Activated CD4-positive, alpha-beta T cell treated with anti-CD3 and anti-CD28 coated beads, Interleukin-2, amount 50 U/mL, for 48 hours (primary cell): ENCODE results near the gene TMSB4X.
"Not testable (repeated sequence)": the region's sequence is repeated elsewhere in the genome, so short reads cannot be mapped to it uniquely, and the experiment has no call there.

Experiments used
- DNase-seq, 2 experiments: peaks; one replicate each; pipeline ENCODE4 v3.0.0-alpha.2; 2020

The TMSB4X gene

DNA sequence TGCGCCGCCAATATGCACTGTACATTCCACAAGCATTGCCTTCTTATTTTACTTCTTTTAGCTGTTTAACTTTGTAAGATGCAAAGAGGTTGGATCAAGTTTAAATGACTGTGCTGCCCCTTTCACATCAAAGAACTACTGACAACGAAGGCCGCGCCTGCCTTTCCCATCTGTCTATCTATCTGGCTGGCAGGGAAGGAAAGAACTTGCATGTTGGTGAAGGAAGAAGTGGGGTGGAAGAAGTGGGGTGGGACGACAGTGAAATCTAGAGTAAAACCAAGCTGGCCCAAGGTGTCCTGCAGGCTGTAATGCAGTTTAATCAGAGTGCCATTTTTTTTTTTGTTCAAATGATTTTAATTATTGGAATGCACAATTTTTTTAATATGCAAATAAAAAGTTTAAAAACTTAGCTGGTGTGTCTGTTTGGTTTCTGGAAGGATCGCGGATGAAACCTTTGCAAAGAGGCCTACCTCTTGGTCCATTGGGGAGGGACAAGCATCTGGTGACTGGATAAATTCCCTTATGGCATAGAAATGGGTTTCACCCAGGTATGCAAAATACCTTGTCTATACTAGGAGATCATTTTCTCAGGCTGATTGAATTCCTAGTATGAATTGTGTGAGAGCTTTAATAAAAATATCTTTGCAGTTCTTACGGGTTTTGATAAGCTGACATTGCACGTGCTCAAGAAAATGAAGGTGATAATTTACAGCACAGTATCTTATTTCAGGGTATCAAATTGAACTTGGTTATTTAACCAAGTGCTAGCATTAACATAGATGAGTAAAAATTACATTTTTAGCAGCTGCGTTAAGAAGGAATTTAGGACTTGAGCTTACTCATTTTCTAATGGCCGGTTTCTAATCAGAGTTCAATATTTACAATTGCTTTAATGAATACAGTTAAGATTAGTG, 2.2 kb downstream of the TMSB4X start:
- DNase-seq = not testable (repeated sequence)

DNA sequence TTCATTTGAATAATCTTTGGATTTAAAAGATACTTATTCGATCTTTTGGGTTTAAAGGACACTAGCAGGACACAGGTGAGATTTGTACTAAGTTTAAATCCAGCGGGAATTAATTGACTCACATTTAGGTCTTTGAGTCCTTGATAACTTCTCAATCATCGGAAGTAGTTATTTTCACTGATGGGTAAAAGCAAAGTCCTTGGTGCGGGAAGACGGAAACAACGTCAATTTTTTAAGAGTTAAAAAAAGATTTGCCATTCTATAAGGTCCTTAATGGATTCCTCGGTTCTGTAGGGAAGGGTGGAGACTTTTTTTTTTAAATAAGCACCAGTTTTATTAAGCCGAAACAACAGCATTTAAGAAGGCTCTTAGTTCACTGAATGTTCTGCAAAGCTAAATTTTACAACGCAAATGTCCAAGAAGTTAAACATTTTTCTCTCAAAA, 2.9 kb downstream of the TMSB4X start:
- DNase-seq = no peak

DNA sequence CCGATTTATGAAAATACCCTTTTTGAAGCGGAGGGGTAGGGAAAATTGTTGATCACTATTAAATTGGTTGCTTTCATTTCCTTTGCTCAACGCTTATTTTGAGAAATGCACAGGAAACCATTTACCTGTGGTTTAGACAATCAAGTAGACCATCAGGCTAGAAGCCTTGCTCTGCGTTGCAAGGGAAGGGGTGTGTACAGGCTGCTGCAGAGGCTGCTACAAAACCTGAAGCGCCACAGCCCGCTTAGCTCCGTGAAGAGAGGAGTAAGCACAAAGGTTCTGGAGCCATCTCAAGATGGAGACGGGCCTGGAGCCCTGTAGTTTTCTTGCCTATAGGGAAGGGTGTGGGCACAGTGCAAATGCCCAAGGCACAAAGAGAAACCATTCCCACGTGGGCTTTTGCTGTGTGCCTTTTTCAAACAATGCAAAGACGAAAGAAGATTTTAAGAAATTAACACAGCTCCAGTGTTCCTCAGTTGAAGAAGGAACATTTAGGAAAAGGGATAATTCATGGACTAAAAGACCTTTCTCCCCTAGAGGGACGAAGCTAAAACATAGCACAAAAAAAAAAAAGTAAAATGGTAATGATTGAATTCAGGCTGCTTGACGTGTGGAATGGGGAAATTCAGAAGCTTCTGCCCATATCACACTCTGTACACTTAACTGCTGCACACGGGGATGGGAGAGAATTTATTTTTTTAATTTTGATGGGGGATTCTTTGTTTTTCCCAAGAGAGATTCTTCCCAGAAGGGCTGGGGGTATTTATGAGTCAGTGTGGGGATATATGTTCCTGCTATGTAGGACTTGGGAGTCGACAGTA, 3.5 kb downstream of the TMSB4X start:
- peak; percentile 57 to 71 for DNase-seq

DNA sequence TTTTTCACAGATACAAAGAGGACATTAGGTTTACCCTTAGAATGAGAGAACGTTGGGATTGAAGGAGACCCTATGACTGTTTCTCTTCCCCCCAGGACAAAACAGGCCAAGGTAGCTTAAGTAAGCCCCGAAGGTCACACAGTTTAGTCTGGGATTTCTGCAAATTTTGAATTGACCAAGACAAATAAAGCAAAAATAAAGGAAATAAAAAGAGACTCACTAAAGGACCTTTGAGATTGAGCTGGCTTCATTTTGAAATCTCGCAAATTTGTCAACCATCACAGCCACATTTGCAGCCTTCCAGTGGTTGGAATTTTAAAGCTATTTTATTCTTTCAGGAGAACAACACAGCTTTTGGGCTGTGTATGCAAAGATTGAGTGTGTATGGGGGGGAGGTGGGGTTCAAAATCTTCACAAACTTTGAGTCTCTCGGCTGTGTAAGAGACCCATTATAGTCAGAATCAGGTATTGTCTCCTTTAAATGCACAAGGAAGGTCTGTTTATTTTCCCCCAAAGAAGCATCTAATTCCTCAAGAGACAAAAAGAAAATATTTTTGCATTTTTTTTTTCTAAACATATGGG, 4.2 kb downstream of the TMSB4X start:
- DNase-seq = no peak

DNA sequence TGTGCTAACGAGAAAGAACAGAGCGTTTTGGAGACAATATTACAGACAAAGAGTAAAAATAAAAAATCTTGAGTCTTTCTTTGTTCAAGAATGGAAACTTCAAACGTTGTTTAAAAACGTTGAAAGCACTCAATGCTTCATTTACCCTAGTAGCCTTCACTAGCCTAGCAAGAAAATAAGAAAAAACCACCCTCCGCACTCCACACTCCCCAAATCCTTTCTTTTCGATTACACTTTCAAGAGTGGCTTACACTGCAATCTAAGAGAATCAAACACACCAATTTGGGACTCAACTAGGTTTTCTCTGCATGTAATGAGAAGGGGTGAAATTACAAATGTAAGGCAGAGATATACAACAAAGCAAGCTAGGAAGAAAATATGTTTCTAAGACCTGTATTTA, 4.7 kb downstream of the TMSB4X start:
- no peak for DNase-seq

DNA sequence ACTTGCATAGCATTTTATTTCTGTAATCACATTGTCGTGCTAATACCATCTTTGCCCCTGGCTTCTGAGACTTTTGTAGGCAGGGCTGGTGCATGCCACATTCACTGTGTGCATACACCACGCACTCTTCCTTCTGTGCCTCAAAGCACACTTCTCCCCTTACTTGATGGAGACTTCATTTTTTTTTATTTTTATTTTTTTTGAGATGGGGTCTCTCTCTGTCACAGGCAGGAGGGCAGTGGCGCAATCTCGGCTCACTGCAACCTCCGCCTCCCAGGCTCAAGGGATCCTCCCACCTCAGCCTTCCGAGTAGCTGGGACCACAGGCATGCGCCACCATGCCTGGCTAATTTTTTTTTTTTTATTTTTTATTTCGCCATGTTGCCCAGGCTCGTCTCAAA, 5.1 kb downstream of the TMSB4X start:
- DNase-seq = not testable (repeated sequence)

DNA sequence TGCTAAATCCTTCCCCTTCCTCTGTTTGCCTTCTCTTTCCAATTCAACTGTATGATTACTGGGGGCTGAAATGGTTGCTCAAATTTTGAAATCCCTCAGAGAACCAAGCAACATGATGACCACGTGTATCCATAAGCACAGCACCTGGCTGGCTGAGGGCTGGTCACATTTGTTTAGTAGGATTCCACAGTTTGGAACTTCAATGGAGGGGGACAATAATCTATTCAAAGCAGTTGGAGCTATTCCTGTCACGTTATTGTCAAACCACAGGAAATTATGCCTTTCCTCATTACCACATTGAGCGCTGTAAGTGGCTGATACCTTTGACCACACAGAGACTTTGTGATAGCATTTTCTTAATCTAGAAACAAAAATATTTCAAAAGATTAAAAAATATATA, 7.0 kb downstream of the TMSB4X start:
- DNase-seq = no peak

DNA sequence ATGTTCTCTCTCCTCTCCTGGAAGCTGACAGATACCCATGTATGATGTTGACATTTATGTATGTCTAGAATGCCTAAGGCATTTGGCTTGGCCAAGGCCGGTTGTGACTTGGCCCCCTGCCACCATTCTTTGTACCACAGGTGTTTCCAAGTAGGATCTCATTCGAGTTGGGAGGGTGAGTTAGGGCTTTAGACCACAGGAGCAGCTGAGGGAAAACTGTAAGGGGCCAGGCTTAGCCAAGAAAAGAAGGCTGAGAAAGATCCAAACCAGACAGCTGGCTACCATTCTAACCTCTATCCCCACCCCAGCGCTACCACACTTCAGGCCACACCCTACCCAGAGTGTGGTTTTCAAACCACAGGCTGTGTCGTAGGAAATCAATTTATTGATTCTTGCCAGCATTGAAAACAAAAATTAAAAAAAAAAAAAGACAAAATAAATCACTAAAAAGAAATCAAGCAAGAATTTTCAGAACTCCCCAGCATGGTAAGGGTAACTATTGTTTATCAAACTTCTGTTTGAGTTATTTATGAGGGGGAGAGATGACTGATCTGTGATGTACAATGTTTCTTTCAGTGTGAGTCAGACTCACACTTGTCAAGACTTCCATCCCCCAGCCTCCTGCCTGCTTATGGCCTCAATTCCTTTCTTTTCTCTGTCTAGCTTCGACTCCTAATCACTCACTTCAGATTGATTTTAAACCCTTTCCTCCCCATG, 9.9 kb downstream of the TMSB4X start:
- peak; percentile 50 to 61 for DNase-seq

DNA sequence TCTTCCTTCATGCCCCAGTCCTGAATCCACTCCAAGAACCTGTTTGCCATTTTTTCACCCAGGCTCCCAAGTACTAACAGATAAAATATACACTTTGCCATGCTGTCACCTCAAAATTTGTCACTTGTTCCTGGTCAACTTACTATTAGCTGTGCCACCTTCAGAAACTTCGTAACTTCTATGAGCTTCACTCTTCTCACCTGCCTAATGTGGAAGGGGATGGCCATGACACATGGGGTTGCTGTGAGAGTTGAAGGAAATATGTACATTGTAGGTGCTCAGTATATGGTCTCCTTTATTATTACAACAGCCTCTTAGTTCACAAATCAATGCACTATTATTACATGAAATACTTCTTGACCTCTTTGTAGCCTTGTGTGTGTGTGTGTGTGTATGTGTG, 10.4 kb downstream of the TMSB4X start:
- no peak for DNase-seq

- DNase-seq = no peak
Measured at GRCh38 chrX:12986164-12986779, 11.4 kb downstream of the TMSB4X start.

- no peak for DNase-seq
Measured at GRCh38 chrX:12986886-12987285, 12.0 kb downstream of the TMSB4X start.

- DNase-seq = no peak
Measured at GRCh38 chrX:12987340-12987739, 12.4 kb downstream of the TMSB4X start.

GRCh38 chrX:12987900-12988594, 13.1 kb downstream of the TMSB4X start:
- no peak for DNase-seq

DNA sequence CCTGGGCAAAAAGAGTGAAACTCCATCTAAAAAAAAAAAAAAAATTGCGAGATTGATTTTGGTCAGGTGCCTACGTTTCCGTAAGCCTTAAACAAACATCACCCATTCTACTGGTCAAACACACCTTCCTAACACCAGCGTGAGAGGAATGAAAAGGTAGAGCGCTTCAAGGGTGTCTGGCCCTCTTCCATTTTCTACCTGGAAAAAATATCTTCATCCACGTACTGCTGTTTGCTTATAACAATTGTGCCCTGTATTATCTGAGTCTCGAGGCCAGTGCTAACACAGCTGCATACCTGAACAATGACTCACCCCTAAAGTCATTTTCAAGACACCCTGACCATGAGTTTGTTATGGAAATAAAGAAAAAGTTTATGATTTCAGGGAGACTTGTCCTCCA, 13.9 kb downstream of the TMSB4X start:
- DNase-seq = no peak

GRCh38 chrX:12989461-12989860, 14.6 kb downstream of the TMSB4X start:
- DNase-seq = no peak

DNA sequence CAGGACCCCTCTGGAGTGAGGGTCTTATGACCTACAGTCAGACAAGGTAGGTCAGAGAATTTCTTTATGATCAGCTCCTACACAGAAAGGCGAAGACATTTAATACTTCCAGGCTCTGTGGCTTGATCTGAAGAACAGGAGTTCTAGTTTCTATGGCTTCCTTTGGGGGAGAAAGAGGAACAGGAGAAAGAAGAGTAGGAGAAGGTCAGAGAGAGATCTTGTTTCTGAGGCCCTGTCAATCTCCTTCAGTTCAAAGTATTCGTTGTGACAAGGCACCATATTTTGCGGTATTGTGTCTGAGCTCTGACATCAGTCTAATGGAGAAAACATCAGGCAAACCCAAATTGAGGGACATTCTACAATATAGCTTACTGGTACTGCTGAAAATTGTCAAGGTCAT, 16.7 kb downstream of the TMSB4X start:
- no peak for DNase-seq

GRCh38 chrX:12992544-12993118, 17.7 kb downstream of the TMSB4X start:
- no peak for DNase-seq

GRCh38 chrX:12993826-12994225, 18.9 kb downstream of the TMSB4X start:
- DNase-seq = no peak

GRCh38 chrX:12994321-12994720, 19.4 kb downstream of the TMSB4X start:
- no peak for DNase-seq

DNA sequence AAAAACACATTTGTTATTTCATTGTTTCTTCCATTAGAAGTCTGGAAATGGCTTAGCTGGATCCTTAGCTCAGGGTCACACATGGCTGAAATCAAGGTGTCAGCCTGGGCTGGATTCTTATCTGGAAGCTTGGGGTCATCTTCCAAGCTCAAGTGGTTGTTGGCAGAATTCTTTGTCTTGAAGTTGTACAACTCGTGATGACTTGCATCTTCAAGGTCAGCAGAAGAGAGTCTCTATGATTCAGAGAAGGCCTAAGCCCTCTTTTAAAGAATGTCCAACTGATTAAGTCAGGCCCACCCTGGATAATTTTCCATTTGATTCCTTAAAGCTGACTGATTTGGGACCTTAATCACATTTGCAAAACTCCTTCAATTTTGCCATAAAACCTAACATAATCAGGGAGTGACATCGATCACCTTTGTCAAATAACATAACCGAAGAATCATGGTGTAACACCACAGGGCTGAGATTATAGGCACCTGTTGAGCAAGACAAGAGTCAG, 22.1 kb downstream of the TMSB4X start:
- DNase-seq = no peak
